MM.1S (cell line): ENCODE results near the gene NR5A2.

Experiments
- EZH2 ChIP-seq: fragments of 300-600 bp; sonication (generic); optimal IDR thresholded peaks from 2 replicates; pipeline ENCODE3; 2017; ENCODE audit warnings: low read depth, mild to moderate bottlenecking, antibody characterized with exemption, low read length, mixed read lengths
- EZH2phosphoT487 ChIP-seq: fragments of 300-600 bp; sonication (generic); IDR thresholded peaks from 2 replicates; pipeline ENCODE4 v1.6.1; 2018; ENCODE audit warnings: antibody characterized with exemption, low read length
- TF ChIP-seq, protein P1 (sequence below): fragments of 300-600 bp; sonication (generic); IDR thresholded peaks from 2 replicates; pipeline ENCODE4 v1.5.1; 2016; ENCODE audit warnings: antibody characterized with exemption, low read length, mixed read lengths

DNA sequence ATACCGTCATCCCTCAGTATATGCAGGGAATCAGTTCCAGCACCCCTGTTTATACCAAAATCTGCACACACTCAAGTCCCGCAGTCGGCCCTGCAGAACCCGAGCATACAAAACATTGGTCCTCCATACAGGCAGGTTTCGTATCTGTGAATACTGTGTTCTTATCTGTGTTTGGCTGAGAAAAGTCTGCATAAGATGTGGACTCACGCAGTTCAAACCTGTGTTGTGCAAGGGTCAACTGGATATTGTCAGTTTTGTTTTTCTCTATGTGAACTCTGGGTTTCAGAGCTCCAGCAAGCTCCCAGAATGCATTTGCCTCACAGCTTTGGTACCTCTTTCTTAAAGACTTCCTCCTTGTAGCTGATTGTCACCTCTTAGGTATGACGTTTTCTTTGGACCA, 100.6 kb downstream of the NR5A2 start:
- TF ChIP-seq, protein P1, sequence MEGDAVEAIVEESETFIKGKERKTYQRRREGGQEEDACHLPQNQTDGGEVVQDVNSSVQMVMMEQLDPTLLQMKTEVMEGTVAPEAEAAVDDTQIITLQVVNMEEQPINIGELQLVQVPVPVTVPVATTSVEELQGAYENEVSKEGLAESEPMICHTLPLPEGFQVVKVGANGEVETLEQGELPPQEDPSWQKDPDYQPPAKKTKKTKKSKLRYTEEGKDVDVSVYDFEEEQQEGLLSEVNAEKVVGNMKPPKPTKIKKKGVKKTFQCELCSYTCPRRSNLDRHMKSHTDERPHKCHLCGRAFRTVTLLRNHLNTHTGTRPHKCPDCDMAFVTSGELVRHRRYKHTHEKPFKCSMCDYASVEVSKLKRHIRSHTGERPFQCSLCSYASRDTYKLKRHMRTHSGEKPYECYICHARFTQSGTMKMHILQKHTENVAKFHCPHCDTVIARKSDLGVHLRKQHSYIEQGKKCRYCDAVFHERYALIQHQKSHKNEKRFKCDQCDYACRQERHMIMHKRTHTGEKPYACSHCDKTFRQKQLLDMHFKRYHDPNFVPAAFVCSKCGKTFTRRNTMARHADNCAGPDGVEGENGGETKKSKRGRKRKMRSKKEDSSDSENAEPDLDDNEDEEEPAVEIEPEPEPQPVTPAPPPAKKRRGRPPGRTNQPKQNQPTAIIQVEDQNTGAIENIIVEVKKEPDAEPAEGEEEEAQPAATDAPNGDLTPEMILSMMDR, result no peak
- TF ChIP-seq EZH2 (no peak), EZH2phosphoT487 (no peak)
